Endothelial cell of hepatic sinusoid (primary cell): Measurements from ENCODE around the gene TTC33.

Experiments used
- in situ Hi-C: cut with HindIII; loops from 2 replicates; pipeline ENCODE4 v1.10.0; 2017; ENCODE audit warnings: low sequenced_read_pairs

TTC33 gene

DNA sequence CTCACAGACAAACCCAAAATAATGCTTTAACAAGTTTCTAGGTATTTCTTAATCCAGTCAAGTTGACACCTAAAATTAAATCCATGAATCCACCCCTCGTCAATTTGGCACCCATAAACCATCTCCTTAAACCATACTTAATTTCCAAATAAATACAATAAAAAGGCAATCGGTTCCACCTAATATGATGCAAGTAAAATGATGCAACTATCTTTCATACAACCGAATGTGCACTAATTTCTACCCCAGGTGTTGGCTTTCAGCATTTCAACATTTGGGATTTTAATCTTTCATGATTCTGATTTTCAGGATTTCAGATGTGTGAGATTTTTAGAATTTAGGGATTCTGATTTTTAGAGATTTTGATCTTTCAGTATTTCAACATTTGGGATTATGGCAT, 25.1 kb upstream of the TTC33 start:
- in situ Hi-C loops = no loop called here

DNA sequence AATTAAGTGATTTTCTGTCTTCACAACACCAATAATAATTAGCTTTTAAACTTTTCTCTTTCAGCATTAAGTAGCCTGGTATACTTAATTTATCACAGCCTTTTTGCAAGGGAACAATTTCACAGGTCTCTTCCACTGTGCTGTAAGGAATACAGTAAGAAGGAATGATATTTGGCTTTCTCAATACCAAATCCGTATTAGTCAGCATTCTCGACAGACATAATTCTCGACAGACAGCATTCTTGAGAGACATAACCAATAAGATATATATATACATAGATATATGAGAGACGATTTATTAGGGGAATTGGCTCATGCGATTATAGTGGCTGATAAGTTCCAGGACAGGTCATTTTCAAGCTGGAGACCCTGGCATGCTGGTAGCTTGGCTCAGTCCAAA, 24.4 kb upstream of the TTC33 start:
- in situ Hi-C loops = no loop called here

DNA sequence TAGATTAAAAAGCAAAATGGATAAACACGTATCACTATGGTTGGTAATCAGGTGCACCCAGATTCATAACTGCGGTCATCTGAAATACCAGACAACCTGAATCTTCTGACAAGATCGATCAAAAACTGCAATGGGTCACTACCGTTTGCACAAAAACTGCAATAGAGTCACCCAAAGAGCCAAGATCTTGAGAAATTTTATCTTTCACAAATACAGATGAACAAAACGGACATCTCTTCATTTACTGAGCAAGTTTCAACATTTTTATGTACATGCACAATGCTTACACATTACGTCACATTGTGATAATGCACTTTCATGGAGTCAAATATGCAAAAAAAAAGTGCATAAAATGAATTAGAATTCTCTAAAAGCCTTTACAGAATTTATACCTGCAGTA, 23.8 kb upstream of the TTC33 start:
- in situ Hi-C loops = no loop called here

DNA sequence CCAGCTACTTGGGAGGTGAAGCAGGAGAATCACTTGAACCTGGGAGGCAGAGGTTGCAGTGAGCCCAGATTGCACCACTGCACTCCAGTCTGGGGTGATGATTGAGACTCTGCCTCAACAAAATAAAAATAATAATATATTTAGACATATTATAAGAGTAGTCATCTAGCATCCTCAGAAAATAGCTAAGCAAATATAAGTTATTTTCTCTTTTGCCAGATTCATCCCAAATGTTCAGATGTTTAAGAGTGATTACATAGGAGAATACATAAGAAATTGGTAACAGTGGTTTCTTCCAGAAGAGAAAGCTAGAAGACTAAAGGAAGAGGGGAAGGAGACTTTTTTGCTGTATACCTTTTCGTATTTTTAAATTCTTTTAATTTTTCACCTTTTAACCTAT, 22.4 kb upstream of the TTC33 start:
- in situ Hi-C loops = no loop called here

DNA sequence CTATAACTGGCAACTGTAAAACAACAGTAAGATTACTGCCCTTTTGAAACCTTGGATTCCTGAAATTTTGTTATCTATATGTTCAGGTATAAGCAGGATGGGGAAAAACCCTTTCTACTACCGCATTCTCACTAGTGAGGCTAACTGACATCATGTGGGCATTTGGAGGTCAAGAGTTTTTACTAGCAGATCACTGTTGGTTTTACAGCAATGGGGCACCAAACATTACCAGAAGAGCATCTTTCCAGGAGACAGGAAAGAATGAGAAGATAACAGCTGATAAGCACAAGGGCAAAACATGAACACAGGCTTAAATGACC, 20.9 kb upstream of the TTC33 start:
- in situ Hi-C loops = no loop called here

DNA sequence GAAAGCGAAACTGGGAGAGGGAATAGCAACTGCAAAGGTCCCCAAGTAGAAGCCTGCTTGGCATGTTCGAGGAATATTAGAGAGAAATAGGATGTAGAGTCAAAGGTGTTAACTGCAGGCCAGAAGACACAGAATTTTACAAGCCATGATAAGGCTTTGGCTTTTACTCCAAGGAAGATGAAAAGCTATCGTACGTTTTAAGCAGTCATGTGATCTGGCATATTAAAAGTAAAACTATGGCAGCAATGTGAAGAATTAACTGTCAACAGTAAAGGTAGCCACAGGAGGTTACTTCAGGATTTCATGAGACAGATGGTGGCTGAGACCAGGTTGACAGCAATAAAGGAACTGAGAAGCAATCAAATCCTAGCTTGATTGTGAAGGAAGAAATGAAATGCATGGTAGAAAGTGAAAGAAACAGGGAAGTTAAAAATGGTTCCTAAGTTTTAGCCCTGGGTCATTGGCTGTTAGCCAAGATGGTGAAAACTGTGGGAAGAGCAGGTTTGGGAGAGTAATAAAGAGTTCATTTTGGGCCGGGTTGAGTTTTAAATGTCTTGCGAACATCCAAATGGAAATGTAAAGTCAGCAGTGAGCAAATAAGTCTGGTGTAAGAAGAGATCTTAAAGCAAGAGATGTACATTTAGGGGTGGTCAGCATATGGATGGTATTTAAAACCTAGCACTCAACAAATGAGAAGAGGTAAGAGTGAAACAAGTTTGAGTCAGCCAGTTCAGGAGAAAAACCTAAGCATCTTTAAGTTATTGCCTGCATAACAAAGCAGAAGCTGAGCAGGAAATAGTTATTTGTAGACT, 20.3 kb upstream of the TTC33 start:
- in situ Hi-C loops = no loop called here

DNA sequence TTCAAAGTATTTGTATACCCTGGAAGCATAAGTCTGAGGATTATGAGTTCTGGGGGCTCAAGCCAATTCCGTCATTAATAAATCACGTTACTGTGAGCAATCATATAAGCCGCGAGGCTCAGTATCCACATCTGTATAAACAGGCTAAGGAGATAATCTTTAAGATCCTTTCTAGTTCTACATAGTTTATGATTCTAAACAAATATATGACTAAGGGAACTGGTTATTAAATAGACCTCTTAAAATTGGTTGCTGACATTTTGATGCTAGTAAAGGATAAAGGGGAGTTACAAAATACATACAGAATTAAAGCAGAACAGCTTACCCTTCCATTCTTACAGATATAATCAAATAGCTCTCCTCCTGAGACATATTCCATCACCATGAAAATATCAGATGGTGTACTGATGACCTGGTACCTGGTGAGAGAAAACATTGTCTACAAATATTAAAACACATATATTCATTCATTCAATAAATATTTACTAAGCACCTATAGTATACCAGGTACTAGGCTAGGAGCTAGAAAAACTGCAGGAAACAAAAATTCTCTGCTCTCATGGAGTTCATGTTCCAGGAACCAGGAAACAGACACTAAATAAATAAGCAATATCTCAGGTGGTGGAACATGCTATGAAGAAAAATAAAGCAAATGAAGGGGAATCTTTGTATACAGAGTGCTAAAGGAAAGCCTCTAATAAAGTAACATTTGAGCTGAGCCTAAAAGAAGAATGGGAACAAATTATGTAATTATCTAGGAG, 19.5 kb upstream of the TTC33 start:
- in situ Hi-C loops = no loop called here

DNA sequence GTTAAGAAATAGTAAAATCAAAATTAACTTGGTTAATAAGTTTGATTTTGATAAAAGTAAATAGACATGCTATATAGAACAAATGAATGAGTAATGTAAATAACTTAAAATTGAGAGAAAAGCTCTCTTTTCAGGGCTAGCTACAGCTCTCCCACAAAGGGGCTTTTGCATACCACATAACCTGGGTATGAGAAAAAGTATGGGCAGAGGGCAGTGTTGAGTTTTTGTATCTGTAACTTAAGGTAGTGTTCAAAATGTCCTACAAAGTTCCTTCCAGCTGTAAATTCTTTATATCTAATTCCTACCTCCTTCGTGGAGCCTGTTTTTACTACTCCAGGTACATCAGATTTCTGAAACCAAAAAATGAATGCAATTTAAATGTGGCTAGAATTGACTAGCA, 18.9 kb upstream of the TTC33 start:
- in situ Hi-C loops = no loop called here

DNA sequence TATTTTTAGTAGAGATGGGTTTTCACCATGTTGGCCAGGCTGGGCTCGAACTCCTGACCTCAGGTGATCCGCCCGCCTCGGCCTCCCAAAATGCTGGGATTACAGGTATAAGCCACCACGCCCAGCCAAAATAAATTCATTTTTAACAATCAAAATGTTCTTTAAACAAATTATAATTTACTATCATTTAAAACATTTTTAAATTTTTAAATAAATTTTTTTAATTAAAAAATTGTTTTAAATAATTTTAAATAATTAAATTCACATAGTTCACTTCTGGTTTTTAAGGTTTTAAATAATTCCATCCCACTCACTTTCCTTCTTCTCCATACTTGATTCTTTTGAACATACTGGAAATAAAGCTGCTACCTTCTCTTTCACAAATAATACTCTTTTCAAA, 15.0 kb upstream of the TTC33 start:
- in situ Hi-C loops = no loop called here

DNA sequence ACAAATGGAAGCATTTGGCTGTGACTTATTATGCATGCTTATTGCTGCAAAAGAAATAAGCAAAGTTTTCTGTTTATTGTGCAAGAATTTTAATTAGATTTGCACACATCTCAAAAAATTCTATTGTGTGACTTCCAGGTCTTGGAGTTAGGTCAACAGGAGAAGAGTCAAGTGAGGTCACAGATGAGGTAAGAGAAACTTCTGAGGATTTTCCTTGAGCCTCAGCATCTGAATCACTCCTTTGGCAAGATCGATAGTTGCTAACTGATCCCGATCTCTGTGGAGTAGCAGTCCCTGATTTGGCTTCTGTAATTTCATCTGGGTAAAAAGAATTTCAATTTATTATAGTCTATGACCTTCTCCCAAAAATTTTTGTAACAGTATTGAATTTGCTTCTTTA, 6.9 kb upstream of the TTC33 start:
- in situ Hi-C loops = no loop called here

DNA sequence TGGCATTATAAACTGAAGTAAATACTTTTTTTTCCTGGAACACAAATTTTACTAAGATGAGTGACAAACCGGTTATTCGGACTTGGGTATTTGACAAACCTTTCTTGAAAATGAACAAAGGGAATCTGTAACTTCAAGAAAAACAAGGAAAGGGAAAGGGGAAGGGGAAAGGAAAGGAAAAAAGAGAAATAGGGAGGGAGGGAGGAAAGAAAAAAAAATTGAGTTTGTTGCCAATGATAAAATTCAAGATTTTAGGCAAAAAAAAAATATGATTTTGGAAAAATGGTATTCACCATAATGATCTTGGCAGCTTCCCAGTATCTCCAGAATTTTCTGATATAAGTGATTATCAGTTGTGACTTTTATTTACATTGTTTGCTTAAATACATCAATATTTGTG, 1.6 kb upstream of the TTC33 start:
- in situ Hi-C loops = no loop called here

DNA sequence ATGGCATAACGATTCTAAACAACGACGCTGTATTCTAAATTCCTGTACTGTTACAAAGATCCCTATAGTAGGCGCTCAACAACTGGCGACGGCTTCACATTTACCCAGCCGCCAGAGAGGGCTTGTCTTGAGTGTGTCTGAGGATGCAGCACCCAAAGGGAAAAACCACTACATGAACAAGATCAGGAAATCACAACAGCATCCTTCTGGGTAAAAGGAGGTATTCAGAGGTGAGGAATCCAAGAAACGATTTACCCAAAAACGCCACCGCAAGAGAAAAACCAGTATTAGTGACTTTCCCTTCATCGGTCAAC, 711 bp downstream of the TTC33 start:
- in situ Hi-C loops = no loop called here

DNA sequence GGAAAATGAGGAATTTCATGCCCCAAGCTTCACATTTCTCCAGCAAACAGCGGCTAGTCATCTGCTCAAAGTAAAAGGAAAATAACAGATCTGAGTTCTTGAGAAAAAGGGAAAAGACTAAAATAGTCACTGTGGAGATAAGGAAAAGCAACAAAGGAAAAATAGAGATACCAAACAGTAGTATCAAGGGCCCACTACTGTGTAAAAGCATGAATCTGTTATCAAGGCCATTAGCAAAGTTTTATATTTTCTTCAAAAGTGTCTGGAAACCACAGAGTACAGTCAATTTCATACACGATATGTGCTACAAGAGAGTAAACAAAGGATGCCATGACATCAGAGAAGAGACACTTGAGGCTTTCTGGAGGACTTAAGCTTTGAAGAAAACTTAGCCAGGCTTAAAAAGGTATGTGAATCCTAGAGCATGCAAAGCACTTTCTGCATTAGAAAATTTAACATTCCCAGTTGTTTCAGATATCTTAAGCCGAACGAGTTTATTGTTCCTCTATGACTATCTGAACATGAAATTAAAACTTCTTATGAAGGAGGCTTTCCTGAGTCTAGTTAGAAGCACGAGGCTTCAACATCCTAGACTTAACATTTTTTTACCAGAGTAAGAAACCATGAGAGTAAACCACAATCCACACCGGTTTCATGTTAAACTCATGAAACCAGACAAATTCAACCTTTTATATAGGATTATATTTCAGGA, 1.2 kb downstream of the TTC33 start:
- in situ Hi-C loops = no loop called here

DNA sequence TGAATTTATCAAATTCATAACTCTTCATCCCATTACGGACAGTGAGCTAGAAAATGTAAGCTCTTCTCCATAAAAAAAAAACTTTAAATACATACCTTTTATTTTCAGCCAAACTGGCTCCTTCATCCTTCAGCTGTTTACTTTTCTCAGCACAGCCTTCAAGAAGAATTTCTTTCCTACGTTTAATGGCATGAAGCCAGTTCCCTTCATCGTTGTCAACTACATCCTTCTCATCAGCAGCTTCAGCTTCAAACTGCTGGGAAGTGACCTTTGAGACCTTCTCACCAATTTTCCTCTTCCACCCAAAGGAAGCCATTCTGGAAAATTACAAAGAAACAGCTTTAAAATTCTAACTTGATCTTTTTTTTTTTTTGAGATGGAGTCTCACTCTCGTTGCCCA, 9.1 kb downstream of the TTC33 start:
- in situ Hi-C loops = no loop called here

DNA sequence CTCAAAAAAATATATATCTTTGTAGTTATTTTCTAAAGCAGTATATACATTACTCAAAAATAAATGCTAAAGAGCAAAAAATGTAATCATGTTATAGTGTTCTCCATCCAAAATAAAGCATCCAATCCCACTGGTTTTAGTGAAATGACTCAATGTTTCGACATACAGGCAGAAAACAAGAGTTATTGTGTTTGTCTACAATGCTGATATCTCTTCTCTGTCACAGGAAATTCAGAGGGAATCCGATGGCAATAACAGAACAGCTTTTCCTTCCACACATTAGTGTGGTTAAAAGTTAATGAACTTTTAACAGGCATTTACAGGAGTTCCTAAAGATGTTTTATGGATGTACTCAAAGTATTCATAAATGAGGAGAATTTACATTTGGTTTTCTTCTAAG, 12.0 kb downstream of the TTC33 start:
- in situ Hi-C loops = no loop called here

DNA sequence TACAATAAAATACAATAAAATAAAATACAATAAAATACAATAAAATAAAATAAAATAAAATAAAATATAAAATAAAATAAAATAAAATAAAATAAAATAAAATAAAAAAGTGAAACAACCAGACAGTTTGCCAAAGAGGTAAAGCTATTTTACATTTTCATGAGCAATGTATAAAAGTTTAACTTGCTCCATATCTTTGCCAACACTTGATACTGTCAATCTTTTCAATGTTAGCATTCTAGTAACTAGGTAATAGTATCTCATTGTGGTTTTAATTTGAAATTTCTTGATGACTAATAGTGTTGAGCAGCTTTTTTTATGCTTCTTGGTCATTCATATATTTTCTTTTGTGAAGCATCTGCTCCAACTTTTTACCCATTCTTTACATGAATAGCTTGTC, 17.3 kb downstream of the TTC33 start:
- in situ Hi-C loops = no loop called here

DNA sequence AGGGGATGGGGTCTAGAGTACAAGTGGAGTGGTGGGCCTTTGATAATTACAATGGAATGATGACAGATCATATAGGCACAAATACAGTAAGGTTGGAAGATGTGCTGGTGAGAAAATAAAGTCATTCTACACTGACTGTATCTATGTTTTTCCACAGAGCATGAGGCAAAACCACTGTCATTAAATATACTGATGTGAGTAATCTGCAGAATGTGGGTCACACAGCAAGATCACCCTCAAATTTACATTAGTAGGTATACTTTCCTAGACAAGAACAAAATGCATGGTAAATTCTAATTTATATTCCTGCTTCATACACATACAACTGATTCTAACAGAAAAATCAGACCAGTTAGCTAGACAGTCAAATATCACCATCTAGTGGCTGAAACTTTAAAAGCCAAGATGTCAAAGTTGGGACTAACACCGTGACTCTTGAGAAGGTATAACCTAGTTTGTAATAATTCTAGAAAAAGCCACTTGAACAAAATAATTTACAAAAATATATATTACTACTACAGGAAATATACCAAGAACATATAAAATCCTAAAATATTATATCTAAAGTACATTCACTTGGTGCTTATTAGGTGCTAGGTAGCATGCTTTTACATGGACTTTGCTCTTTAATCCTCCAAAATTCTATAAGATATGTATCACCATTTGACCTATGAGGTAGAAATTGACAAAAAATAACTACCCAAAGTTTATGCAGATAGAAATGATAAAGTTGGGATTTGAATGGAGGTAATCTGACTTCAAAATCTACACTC, 19.5 kb downstream of the TTC33 start:
- in situ Hi-C loops = no loop called here

DNA sequence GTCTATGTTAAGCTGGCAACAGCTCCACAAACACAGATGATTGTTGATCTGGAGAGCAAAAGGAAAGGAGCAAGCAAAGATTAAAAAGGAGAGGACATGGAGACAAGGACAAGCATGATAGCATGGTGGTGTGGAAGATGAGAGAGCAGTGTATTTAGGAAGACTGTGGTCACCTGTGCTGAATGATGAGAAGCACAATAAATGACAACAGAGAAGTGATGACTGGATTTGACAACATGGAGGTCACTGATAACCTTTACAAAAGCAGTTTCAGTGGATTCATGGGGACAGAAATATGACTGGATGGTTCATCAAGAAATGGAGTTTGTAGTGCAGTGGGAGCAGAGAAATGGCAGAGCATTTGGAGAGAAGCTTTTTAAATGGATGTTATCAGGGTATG, 20.2 kb downstream of the TTC33 start:
- in situ Hi-C loops = no loop called here

DNA sequence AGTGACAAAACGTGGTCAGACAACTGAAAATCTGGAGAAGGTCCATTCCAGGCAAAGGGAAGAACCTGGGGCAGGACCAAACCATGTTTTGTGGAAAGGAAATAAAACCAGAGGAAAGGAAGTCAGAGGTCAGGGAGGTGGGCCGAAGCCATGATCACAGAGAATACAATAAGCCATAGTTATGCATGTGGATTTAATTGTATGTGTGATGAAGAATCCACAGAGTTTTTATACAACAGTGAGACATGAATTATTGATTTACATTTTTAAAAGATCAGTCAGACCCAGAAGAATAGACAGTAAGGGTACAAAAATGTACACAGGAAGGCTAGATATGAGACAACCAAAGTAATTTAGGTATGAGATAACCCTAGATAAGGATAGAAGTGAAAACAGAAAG, 20.8 kb downstream of the TTC33 start:
- in situ Hi-C loops = no loop called here

DNA sequence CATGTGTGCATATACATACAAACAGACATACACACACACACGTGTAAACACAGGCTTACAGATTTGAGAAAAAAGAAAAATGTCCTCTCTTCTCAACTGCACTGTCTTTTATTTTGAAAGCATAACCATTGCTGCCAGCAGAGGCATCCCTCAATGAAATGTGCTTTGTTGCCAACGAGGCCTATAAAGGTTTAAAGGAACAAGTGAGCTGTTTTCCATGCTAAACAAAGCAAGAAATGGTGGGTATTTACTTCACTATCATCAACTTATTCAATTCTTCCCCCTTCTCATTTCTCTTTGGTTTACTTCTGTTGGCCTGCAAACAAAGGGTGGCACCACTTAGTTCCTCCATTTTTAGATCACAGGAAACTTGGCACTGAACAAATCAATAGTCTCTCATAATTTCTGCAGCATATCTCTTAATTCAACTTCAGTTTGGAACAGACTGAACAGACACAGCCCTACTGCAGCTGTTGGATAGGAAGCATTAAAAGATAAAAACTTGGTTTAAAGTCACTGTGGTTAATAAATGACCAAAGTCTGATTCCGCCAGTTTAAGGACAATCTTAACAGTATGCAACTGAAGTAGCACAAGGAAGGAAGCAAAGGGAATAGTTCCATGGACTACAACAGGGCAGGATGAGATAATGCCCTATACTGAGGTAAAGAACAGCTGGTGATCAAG, 21.7 kb downstream of the TTC33 start:
- in situ Hi-C loops = no loop called here

DNA sequence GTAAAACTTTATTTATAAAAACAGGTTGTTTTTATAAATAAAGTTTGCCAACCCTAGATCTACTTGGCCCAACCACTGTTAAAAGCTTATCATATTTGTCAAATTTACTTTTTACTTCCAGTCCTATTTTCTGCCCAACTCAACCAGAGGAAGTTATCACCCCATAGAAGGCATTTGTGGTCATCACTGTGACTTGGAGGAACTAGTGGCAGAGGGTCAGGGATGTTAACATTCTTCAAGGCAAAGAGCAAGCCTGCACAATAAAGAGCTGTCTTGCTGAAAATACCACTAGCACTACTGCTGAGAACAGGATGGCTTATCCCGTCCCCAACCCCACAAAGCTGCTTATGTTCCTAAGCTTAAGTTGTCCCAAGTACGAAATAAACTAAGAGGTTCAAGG, 22.3 kb downstream of the TTC33 start:
- in situ Hi-C loops = no loop called here
